Esophagus squamous epithelium (tissue), 5 donors: ENCODE data around the gene BMP7. TPM values are rescaled to one million over a fixed set of nuclear protein-coding genes. Genes with fewer than 3 reads are reported as not detected.

Experiments used
- DNase-seq: peaks from one replicate; lab custom pipeline; 2025; lab: John Stamatoyannopoulos, UW
- H3K27ac ChIP-seq, 4 donors: fragments of 200-600 bp; sonication (generic); one replicate each; pipeline ENCODE4 v1.5.1; 2016 to 2019; ENCODE audit warnings: mild to moderate bottlenecking in 1 of 4
- H3K27me3 ChIP-seq, 4 donors: fragments of 200-600 bp; sonication (generic); 1 replicate in 3 of 4; 2 replicates in 1 of 4; pipeline versions ENCODE4 v1.5.1 to v1.6.0; 2017 to 2021; ENCODE audit warnings: antibody characterized with exemption in 1 of 4
- H3K36me3 ChIP-seq, 3 donors: fragments of 200-600 bp; sonication (generic); one replicate each; pipeline ENCODE4 v1.5.1; 2016 to 2019
- H3K4me1 ChIP-seq, 3 donors: fragments of 200-600 bp; sonication (generic); one replicate each; pipeline ENCODE4 v1.5.1; 2017 to 2019
- H3K4me3 ChIP-seq, 4 donors: fragments of 200-600 bp; sonication (generic); 1 replicate in 3 of 4; 2 replicates in 1 of 4; pipeline ENCODE4 v1.5.1; 2016 to 2019; ENCODE audit warnings: mild to moderate bottlenecking in 2 of 4, moderate library complexity in 1 of 4
- H3K9me3 ChIP-seq, 3 donors: fragments of 200-600 bp; sonication (generic); one replicate each; pipeline ENCODE4 v1.5.1; 2016 to 2019
- CTCF ChIP-seq, 6 experiments: fragments of 450-650 bp in 4 of 6; fragments of 200-600 bp in 2 of 6; sonication (generic) in 2 of 6; IDR thresholded peaks; one replicate each; pipeline ENCODE4 v1.5.1; 2016 to 2019; ENCODE audit warnings: antibody characterized with exemption in 6 of 6, mild to moderate bottlenecking in 4 of 6, moderate library complexity in 4 of 6
- POLR2A ChIP-seq, 4 donors: fragments of 450-650 bp; IDR thresholded peaks; one replicate each; pipeline ENCODE4 v1.6.1; 2017; ENCODE audit warnings: antibody characterized with exemption in 4 of 4, mild to moderate bottlenecking in 4 of 4, moderate library complexity in 3 of 4
- WGBS, 2 donors: methylation state at CpG; one replicate each; pipeline ENCODE4 v1.1.5; 2018; 5-methylcytosine and 5-hydroxymethylcytosine counted together
- intact Hi-C: fragments of 100-400 bp; cut with DNase I; formaldehyde crosslinking; loops from one replicate; pipeline ENCODE4 v1.15.0; 2022
- total RNA-seq, 4 donors: library from RNA; depleted of rRNA; stranded (reverse); fragments of >200 nt; gene quantifications; one replicate each; pipeline ENCODE4 v1.1.0, GENCODE V29; 2016
- donor health status: DM: yes; HTN: yes; CAD: no.

The BMP7 gene
- total RNA-seq, 4 donors from 2014 or later: 21.8 to 59.8 (median 35.1) TPM

GRCh38 chr20:57133926-57134650 lies 132.4 kb downstream of the BMP7 start:
- no peak for TF ChIP-seq POLR2A (IDR thresholded peaks at IDR 0.05)
- no peak for TF ChIP-seq CTCF (IDR thresholded peaks at IDR 0.05)
- no peak for DNase-seq
- Histone ChIP-seq H3K4me3 (no peak overlapping the region), H3K4me1 (no peaks in the 10 kb centered on the region), H3K9me3 (no peaks in the 10 kb centered on the region), H3K36me3 (no peaks in the 10 kb centered on the region), H3K27ac (no peak overlapping the region), H3K27me3 (peaks cover 0 to 57% (median 0%) of the 10 kb centered on the region in 4 donors)
- whole genome bisulfite sequencing, 2 donors: 54 to 60% methylated on average over 14 of the region's 14 CpGs
- intact Hi-C loops: no loop called here

- Histone ChIP-seq H3K4me1 (no peaks in the 10 kb centered on the region), H3K4me3 (no peak overlapping the region), H3K9me3 (no peaks in the 10 kb centered on the region), H3K27ac (no peak overlapping the region), H3K36me3 (no peaks in the 10 kb centered on the region), H3K27me3 (peaks cover 0 to 75% (median 0%) of the 10 kb centered on the region in 4 donors)
- intact Hi-C loops: no loop called here
- no peak for TF ChIP-seq CTCF (IDR thresholded peaks at IDR 0.05)
- no peak for TF ChIP-seq POLR2A (IDR thresholded peaks at IDR 0.05)
- 75 to 83% methylated on average over 11 to 12 of the region's 13 CpGs for WGBS, 2 donors
- DNase-seq: no peak
Measured at GRCh38 chr20:57131601-57132391, 134.6 kb downstream of the BMP7 start.

GRCh38 chr20:57131077-57131476 lies 135.4 kb downstream of the BMP7 start:
- Histone ChIP-seq H3K4me3 (no peak overlapping the region), H3K4me1 (no peaks in the 10 kb centered on the region), H3K36me3 (no peaks in the 10 kb centered on the region), H3K9me3 (no peaks in the 10 kb centered on the region), H3K27me3 (peaks cover 0 to 76% (median 0%) of the 10 kb centered on the region in 4 donors), H3K27ac (no peak overlapping the region)
- 80 to 86% methylated on average over 10 of the region's 10 CpGs for WGBS, 2 donors
- TF ChIP-seq CTCF (IDR thresholded peaks at IDR 0.05) (no peak), POLR2A (IDR thresholded peaks at IDR 0.05) (no peak)
- DNase-seq: no peak
- intact Hi-C loops: no loop called here

GRCh38 chr20:57130160-57130772 lies 136.2 kb downstream of the BMP7 start:
- TF ChIP-seq CTCF (IDR thresholded peaks at IDR 0.05) (no peak), POLR2A (IDR thresholded peaks at IDR 0.05) (no peak)
- Histone ChIP-seq H3K4me3 (no peak overlapping the region), H3K27me3 (peaks cover 0 to 68% (median 0%) of the 10 kb centered on the region in 4 donors), H3K4me1 (no peaks in the 10 kb centered on the region), H3K9me3 (no peaks in the 10 kb centered on the region), H3K36me3 (no peaks in the 10 kb centered on the region), H3K27ac (no peak overlapping the region)
- intact Hi-C loops: no loop called here
- 61 to 65% methylated on average over 5 to 9 of the region's 13 CpGs for WGBS, 2 donors
- no peak for DNase-seq
